Endothelial cell (in vitro differentiated cells): Measurements from ENCODE around the gene ITGB5. TPM values are rescaled to one million over a fixed set of nuclear protein-coding genes. Genes with fewer than 3 reads are reported as not detected.

Experiments used
- DNase-seq: peaks from one replicate; pipeline ENCODE4 v3.0.0; 2021; ENCODE audit warnings: low spot score
- H3K27ac Mint-ChIP-seq: one replicate; pipeline ENCODE4 v1.8.0; 2021; ENCODE audit warnings: mixed read lengths, inconsistent platforms; ENCODE audit not compliant: unreplicated experiment
- H3K27me3 Mint-ChIP-seq: one replicate; pipeline ENCODE4 v1.8.0; 2021; ENCODE audit warnings: mild to moderate bottlenecking, moderate library complexity, mixed read lengths, inconsistent platforms; ENCODE audit not compliant: unreplicated experiment
- H3K36me3 Mint-ChIP-seq: one replicate; pipeline ENCODE4 v1.8.0; 2021; ENCODE audit warnings: mild to moderate bottlenecking, low read depth, mixed read lengths, inconsistent platforms; ENCODE audit not compliant: unreplicated experiment
- H3K4me1 Mint-ChIP-seq: one replicate; pipeline ENCODE4 v1.8.0; 2021; ENCODE audit warnings: mild to moderate bottlenecking, mixed read lengths, inconsistent platforms; ENCODE audit not compliant: unreplicated experiment
- H3K4me3 Mint-ChIP-seq: one replicate; pipeline ENCODE4 v1.8.0; 2021; ENCODE audit warnings: mild to moderate bottlenecking, mixed read lengths, inconsistent platforms; ENCODE audit not compliant: unreplicated experiment
- H3K9me3 Mint-ChIP-seq: one replicate; pipeline ENCODE4 v1.8.0; 2021; ENCODE audit warnings: mixed read lengths, inconsistent platforms; ENCODE audit not compliant: unreplicated experiment
- total RNA-seq: library from RNA; stranded (reverse); fragmentation: NEBNext Ultra II Directional; extraction: Animal tissue kit (Norgen Biotek cat#: 25700); gene quantifications from one replicate; pipeline ENCODE4 v1.2.1, GENCODE V29; 2021; ENCODE audit not compliant: unreplicated experiment
- TF ChIP-seq, protein P1 (sequence below): fragments of 200-600 bp; sonication (generic); IDR thresholded peaks from one replicate; pipeline ENCODE4 v1.5.0; 2021; ENCODE audit warnings: antibody characterized with exemption; ENCODE audit not compliant: unreplicated experiment

ITGB5 gene
- total RNA-seq, 1 donor from 2014 or later, result 55.2 TPM

DNA sequence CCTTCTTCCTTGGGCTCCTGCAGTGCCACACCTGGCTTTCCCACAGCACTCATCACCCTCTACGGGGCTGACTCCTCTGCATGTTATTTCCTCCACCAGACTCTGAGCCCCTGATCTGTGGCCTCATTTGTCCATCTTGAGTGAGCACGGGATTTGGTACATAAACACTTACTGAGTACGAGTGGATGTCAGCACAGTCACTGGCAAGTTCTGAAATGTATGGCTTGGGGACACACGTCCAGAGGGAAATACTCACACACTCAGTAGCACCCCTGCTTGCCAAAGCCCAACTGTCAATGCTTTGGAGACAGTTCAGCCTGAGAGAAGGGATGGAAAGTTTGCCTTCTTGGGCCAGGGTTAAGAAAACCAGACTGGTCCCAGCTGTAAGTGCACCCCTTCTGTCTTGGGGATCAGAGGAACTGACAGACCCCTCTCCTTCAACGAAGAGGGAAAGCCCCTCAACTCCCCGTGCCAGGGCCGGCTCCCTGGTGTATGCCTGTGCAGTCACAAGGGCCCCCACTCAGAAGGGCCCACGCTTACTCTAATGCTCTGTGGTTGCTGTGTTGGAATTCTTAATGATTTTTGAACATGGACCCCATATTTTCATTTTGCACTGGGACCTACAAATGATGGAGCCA lies 85.0 kb downstream of the ITGB5 start:
- Mint-ChIP-seq H3K4me1 (peaks cover 5% of the 10 kb centered on the region), H3K36me3 (peaks cover under 1% of the 10 kb centered on the region), H3K27ac (no peak overlapping the region), H3K9me3 (no peaks in the 10 kb centered on the region), H3K27me3 (peaks cover 2% of the 10 kb centered on the region), H3K4me3 (no peak overlapping the region)
- TF ChIP-seq, protein P1, sequence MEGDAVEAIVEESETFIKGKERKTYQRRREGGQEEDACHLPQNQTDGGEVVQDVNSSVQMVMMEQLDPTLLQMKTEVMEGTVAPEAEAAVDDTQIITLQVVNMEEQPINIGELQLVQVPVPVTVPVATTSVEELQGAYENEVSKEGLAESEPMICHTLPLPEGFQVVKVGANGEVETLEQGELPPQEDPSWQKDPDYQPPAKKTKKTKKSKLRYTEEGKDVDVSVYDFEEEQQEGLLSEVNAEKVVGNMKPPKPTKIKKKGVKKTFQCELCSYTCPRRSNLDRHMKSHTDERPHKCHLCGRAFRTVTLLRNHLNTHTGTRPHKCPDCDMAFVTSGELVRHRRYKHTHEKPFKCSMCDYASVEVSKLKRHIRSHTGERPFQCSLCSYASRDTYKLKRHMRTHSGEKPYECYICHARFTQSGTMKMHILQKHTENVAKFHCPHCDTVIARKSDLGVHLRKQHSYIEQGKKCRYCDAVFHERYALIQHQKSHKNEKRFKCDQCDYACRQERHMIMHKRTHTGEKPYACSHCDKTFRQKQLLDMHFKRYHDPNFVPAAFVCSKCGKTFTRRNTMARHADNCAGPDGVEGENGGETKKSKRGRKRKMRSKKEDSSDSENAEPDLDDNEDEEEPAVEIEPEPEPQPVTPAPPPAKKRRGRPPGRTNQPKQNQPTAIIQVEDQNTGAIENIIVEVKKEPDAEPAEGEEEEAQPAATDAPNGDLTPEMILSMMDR, result no peak
- DNase-seq, result no peak

DNA sequence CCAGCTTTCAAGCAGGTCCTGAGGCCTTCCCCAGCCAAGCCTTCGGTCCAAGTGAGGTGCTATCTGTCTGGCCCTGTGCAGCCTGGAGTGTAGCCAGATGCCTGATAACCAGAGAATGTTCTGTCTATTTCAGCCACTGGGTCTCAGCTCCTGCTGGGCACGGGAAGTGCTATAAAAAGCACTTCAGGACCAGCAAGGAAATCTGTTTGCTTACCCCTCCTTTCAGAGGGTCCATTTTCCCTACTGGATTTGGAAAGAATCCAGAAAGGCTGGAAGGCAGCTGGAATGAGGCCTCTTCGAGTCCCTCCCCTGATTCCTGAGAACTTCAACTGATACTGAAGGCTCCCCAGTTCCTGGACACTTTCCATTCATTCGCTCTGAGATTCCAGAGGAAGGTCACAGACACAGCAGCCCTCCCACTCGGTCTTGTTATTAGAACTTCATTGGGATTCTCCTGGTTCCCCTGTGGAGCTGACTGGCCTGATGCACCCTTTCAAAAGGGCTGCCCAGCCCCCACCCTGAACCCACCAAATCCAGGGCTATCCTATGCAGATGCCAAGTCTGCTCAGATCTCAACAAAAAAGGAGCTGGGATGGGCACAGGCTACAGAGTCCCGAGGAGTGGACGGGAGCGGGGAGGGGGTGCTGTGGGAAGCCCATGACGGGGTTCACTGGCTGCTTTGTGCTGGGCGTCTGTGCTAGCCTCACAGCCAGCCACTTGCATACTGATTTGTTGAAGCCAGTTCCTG lies 86.5 kb downstream of the ITGB5 start:
- DNase-seq, result no peak
- Mint-ChIP-seq H3K4me1 (peaks cover 5% of the 10 kb centered on the region), H3K36me3 (peaks cover 5% of the 10 kb centered on the region), H3K27me3 (peaks cover 2% of the 10 kb centered on the region), H3K4me3 (no peak overlapping the region), H3K9me3 (no peaks in the 10 kb centered on the region), H3K27ac (no peak overlapping the region)
- TF ChIP-seq, protein P1, result no peak

DNA sequence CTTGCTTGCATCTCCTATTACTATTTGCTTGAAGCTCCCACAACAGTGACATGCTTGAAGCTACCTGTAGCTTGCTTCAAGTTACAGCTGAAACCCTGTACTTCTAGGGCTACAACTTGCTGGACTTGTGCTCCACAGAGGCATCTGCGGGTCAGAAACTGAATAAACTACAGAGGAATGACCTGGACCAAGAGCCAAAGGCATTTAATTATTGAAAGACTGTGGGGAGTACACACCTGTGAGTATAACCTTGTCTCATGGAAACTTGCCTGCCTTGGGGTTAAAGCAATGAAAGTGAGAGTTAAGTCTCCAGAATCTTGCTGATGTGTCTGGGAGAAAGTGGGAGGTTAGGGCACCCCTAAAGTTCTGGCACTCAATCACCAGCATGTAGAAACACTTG lies 87.1 kb downstream of the ITGB5 start:
- H3K27ac Mint-ChIP-seq, result no peak overlapping the region
- H3K36me3 Mint-ChIP-seq, result peaks cover 10% of the 10 kb centered on the region
- H3K4me1 Mint-ChIP-seq, result peaks cover 5% of the 10 kb centered on the region
- TF ChIP-seq, protein P1, result no peak
- no peaks in the 10 kb centered on the region for H3K9me3 Mint-ChIP-seq
- peaks cover 2% of the 10 kb centered on the region for H3K27me3 Mint-ChIP-seq
- no peak overlapping the region for H3K4me3 Mint-ChIP-seq
- DNase-seq, result no peak

DNA sequence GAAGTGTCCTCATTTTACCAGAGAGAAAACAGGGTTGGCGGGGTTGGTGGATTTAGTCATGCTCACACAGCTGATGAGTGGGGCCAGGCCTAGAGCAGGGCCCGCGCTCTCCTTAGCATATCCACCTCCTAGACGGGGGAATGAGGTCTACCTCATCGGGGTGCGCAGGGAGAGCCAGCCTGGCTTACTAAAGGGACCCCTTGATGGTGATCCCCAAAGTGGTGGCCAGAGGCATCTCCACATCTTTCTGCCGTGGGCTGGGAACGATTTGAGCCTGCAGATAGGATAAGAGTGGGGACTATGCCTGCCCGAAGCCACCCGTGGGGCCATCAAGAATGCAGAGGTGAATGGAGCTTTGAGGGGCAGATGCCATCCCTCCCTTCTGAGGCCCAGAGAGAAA lies 87.5 kb downstream of the ITGB5 start:
- Mint-ChIP-seq H3K36me3 (peaks cover 14% of the 10 kb centered on the region), H3K27me3 (peaks cover 2% of the 10 kb centered on the region), H3K4me1 (peaks cover 5% of the 10 kb centered on the region), H3K9me3 (no peaks in the 10 kb centered on the region), H3K4me3 (no peak overlapping the region), H3K27ac (no peak overlapping the region)
- no peak for DNase-seq
- TF ChIP-seq, protein P1, result no peak

DNA sequence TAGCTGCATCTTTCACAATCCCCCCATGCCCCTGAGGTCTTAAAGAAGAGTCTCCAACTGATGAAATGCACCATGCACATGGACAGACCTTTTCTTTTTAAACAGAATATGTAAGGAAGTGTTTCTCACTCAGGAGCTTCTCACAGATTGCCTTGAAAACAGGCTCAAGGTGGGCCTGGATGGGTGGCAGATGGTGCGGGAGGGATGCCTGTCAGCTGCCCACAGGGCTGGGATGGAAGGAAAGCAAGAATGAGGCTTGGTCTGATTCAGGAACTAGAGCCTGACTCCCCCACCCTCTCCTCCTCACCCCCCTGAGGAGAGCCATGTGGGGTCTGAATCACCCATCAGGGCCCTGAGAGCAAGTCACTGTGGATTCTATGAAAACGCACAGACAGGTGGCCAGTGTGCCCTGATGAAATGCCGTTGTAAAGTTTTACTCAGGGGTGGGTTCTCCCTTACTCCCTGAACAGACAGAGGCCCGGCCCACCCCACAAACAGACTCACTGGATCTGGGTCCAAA lies 89.7 kb downstream of the ITGB5 start:
- Mint-ChIP-seq H3K36me3 (peaks cover 16% of the 10 kb centered on the region), H3K4me1 (peaks cover 5% of the 10 kb centered on the region), H3K27ac (no peak overlapping the region), H3K9me3 (no peaks in the 10 kb centered on the region), H3K27me3 (no peaks in the 10 kb centered on the region), H3K4me3 (no peak overlapping the region)
- DNase-seq, result no peak
- TF ChIP-seq, protein P1, result no peak
